ENCODE results near the gene SHOX. TPM values are rescaled to one million over a fixed set of nuclear protein-coding genes. Genes with fewer than 3 reads are reported as not detected.
"Not testable (repeated sequence)": the region's sequence is repeated elsewhere in the genome, so short reads cannot be mapped to it uniquely, and the experiment has no call there.

SHOX gene
- polyA plus RNA-seq, 3 donors: 0.06 TPM; not detected in 2

DNA sequence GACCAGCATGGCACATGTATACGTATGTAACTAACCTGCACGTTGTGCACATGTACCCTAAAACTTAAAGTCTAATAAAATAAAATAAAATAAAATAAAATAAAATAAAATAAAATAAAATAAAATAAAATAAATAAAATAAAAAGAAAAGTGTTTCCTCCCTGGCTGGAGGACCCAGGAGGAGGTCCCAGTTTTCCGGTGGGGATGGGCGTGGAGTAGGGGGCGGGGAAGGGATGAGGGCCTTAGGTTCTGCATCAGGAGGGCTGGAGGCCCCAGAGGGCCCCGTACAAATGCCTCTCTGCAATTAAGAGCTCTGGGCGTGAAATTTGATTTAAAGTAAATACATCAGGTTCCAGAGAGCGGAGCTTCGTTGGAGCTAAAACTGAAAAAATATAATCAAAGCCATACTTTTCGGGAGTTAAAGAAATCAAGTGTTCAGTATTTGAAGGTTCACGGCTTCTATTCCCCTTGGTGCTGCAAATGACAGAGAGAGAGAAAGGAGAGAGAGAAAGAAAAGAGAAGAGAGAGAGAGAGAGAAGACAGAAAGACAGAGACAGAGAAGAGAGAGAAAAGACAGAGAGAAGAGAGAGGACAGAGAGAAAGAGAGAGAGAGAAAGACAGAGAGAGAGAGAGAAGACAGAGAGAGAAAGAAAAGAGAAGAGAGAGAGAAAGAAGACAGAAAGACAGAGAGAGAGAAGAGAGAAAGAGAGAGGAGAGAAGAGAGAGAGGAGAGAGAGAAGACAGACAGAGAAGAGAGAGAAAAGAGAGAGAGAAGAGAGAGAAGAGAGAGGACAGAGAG is 8.7 kb upstream of the SHOX start:
- DNase-seq (ENCODE audit: low read depth in 3 of 3, low spot score in 2 of 3): no peak

DNA sequence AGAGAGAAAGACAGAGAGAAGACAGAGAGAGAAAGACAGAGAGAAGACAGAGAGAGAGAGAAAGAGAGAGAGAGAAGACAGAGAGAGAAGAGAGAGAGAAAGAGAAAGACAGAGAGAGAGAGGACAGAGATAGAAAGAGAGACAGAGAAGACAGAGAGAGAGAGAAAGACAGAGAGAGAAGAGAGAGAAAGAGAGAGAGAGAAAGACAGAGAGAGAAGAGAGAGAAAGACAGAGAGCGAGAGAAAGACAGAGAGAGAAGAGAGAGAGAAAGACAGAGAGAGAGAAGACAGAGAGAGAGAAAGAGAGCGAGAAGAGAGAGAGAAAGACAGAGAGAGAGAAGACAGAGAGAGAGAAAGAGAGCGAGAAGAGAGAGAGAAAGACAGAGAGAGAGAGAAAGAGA is 7.8 kb upstream of the SHOX start:
- DNase-seq (ENCODE audit: low read depth in 3 of 3, low spot score in 2 of 3): not testable (repeated sequence)

DNA sequence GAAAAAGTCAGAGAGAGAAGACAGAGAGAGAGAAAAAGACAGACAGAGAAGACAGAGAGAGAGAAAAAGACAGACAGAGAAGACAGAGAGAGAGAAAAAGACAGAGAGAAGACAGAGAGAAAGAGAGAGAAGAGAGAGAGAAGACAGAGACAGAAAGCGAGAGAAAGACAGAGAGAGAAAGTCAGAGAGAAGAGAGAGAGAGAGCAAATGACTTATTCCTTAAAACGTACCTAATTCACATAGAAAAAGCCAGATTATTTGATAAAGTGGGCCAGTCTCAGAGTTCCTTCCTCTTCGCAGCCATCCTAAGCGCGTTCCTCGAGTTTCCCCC is 7.4 kb upstream of the SHOX start:
- DNase-seq (ENCODE audit: low read depth in 3 of 3, low spot score in 2 of 3): no peak

DNA sequence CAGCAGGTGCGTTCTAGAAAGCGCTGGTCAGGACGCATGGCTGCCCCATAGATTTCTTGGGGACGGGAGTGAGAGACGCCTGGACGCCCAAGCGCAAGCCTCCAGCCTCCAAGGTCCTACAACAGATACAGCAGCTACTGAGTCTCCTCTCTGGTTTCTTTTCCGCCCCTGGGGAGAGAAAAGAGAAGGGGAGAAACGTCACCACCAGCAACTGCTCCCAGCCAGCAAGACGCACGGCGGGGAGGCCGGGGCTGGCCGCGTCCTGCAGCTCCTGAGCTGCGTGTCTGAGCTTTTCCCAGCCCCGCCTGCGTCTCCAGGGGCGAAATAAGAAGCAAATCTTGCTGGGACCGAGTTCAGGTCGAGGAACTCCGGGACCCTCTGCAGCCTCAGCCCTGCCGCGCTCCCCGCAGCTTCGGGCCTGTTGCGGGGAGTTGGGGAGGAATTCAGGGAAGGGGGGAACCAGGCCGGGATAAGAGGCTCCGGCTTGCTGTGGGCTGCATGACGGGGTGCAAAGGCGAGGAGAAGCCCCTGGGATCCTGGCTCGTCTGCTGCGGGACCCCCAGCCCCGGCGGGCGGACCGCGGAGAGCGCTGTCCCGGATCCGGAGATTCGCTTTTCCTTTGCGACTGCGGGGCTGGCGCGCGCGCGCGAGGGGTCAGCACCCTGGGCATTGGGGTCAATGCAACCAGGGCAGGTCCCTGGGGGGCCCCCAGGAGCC is 6.8 kb upstream of the SHOX start:
- DNase-seq (ENCODE audit: low read depth in 3 of 3, low spot score in 2 of 3): no peak

DNA sequence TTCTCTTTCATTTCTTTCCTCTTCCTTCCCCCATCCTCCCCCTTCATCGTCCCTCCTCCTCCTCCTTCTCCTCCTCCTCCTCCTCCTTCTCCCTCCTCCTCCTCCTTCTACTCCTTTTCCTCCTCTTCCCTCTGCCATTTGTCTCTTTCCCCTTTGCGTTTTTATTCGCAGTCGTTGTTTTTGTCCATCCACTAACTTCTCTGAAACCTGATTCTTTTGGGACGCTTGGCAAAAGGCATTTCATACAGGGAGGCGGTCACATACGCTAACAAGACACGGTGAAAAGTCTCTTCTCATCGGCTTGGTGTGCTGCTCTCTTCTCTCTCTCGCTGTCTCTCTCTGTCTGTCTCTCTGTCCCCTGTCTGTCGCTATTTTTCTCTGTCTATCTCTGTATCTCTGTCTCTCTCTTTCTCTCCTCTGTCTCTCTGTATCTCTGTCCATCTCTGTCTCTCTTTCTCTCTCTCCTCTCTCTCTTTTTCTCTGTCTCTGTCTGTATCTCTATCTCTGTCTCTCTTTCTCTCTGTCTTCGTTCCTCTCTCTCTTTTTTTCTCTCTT is 5.4 kb upstream of the SHOX start:
- no peak for DNase-seq (ENCODE audit: low read depth in 3 of 3, low spot score in 2 of 3)

DNA sequence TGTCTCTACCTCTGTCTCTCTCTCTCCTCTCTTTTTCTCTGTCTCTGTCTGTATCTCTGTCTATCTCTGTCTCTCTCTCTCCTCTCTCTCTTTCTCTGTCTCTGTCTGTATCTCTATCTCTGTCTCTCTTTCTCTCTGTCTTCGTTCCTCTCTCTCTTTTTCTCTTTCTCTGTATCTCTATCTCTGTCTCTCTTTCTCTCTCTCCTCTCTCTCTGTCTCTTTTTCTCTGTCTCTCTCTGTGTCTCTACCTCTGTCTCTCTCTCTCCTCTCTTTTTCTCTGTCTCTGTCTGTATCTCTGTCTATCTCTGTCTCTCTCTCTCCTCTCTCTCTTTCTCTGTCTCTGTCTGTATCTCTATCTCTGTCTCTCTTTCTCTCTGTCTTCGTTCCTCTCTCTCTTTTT is 4.5 kb upstream of the SHOX start:
- not testable (repeated sequence) for DNase-seq (ENCODE audit: low read depth in 3 of 3, low spot score in 2 of 3)

DNA sequence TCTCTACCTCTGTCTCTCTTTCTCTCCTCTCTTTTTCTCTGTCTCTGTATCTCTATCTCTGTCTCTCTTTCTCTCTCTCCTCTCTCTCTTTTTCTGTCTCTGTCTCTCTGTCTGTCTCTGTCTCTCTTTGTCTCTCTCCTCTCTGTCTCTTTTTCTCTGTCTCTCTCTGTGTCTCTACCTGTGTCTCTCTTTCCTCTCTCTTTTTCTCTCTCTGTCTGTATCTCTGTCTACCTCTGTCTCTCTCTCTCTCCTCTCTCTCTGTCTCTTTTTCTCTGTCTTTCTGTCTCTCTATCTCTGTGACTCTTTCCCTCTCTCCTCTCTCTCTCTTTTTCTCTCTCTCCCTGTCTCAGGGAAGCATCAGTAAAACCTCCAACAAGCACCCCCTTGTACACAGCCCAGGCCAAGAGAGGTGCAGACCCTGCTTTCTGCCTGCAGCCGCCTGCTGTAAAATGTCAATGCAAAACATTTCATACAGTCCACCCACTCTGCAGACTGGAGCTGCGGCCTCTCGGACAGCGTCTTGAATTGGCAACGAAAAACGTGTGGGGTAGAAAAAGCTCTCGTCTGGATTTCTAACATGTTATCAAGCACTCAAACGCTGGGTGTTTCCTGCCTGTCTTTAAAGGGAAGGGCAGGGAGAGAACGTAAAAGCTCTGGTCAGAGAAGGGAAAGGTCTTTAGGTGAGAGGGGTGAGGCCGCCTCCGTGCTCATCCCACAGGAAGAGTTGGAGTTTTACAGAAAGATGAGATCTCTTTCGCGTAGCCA is 3.7 kb upstream of the SHOX start:
- no peak for DNase-seq (ENCODE audit: low read depth in 3 of 3, low spot score in 2 of 3)

DNA sequence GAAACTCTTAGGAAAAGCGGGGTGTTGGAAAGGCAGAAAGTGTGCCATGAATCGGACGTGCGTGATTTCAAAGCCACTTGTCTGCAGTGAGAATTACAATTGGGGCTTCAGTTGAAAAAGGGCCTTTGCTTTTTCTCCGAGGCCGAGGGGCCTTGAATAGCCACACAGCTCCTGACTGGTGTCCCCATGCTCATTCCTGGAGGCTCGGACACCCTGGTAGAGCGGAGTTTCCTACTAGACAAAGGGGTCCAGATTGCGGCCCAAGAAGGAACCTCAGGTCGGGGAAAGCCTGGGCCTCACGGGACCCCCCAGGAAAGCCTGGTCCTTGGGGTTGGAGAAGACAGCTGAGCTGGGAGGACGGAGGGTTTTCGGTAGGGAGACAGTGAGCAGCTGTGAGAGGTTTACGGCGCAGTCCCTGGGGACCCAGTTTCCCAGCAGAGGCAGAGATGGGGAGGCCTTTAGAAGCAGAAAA is 3.0 kb upstream of the SHOX start:
- no peak for DNase-seq (ENCODE audit: low read depth in 3 of 3, low spot score in 2 of 3)

DNA sequence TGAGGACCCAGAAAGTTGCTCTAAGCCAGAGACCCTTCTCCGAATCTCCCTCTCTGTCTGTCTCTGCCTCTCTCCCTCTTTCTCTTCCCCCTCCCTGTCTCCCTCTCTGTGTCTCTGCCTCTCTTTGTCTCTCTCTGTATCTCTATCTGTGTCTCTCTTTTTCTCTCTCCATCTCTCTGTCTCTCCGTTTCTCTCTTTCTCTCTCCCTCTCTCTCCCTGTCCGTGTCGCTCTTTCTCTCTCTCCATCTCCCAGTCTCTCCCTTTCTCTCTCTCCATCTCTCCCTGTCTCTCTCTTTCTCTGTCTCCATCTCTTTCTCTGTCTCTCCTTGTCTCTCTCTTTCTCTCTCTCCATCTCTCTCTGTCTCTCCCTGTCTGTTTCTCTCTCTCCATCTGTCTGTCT is 2.6 kb upstream of the SHOX start:
- no peak for DNase-seq (ENCODE audit: low read depth in 3 of 3, low spot score in 2 of 3)

DNA sequence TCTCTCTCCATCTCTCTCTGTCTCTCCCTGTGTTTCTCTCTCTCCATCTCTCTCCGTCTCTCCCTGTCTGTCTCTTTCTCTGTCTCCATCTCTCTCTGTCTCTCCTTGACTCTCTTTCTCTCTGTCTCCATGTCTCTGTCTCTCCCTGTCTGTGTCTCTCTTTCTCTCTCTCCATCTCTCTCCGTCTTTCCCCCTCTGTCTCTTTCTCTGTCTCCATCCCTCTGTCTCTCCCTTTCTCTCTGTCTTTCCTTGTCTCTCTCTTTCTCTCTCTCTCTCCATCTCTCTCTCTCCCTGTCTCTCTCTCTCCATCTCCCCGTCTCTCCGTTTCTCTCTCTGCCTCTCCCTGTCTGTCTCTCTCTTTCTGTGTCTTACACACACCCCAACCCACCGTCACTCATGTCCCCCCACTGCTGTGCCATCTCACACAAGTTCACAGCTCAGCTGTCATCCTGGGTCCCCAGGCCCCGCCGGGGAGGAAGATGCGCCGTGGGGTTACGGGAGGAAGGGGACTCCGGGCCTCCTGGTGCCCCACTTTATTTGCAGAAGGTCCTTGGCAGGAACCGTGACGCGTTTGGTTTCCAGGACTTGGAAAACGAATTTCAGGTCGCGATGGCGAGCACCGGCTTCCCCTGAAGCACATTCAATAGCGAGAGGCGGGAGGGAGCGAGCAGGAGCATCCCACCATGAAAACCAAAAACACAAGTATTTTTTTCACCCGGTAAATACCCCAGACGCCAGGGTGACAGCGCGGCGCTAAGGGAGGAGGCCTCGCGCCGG is 1.2 kb upstream of the SHOX start:
- no peak for DNase-seq (ENCODE audit: low read depth in 3 of 3, low spot score in 2 of 3)

DNA sequence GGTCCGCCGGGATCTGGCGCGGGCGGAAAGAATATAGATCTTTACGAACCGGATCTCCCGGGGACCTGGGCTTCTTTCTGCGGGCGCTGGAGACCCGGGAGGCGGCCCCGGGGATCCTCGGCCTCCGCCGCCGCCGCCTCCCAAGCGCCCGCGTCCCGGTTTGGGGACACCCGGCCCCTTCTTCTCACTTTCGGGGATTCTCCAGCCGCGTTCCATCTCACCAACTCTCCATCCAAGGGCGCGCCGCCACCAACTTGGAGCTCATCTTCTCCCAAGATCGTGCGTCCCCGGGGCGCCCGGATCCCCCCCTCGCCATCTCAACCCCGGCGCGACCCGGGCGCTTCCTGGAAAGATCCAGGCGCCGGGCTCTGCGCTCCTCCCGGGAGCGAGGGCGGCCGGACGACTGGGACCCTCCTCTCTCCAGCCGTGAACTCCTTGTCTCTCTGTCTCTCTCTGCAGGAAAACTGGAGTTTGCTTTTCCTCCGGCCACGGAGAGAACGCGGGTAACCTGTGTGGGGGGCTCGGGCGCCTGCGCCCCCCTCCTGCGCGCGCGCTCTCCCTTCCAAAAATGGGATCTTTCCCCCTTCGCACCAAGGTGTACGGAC is 482 bp upstream of the SHOX start:
- DNase-seq (ENCODE audit: low read depth in 3 of 3, low spot score in 2 of 3): no peak

DNA sequence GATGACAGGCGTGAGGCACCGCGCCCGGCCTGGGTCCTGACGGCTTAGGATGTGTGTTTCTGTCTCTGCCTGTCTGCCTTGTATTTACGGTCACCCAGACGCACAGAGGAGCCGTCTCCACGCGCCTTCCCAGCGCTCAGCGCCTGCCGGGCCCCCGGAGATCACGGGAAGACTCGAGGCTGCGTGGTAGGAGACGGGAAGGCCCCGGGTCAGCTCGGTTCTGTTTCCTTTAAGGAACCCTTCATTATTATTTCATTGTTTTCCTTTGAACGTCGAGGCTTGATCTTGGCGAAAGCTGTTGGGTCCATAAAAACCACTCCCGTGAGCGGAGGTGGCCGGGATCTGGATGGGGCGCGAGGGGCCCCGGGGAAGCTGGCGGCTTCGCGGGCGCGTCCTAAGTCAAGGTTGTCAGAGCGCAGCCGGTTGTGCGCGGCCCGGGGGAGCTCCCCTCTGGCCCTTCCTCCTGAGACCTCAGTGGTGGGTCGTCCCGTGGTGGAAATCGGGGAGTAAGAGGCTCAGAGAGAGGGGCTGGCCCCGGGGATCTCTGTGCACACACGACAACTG is 1.3 kb downstream of the SHOX start:
- DNase-seq (ENCODE audit: low read depth in 3 of 3, low spot score in 2 of 3): no peak

DNA sequence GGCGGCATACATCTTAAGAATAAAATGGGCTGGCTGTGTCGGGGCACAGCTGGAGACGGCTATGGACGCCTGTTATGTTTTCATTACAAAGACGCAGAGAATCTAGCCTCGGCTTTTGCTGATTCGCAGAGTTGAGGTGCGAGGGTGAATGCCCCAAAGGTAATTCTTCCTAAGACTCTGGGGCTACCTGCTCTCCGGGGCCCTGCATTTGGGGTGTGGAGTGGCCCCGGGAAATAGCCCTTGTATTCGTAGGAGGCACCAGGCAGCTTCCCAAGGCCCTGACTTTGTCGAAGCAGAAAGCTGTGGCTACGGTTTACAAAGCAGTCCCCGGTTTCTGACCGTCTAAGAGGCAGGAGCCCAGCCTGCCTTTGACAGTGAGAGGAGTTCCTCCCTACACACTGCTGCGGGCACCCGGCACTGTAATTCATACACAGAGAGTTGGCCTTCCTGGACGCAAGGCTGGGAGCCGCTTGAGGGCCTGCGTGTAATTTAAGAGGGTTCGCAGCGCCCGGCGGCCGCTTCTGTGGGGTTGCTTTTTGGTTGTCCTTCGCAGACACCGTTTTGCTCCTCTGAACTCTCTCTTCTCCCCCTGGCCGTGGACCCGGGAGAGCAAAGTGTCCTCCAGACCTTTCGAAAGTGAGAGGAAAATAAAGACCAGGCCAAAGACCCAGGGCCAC is 1.9 kb downstream of the SHOX start:
- no peak for DNase-seq (ENCODE audit: low read depth in 3 of 3, low spot score in 2 of 3)

DNA sequence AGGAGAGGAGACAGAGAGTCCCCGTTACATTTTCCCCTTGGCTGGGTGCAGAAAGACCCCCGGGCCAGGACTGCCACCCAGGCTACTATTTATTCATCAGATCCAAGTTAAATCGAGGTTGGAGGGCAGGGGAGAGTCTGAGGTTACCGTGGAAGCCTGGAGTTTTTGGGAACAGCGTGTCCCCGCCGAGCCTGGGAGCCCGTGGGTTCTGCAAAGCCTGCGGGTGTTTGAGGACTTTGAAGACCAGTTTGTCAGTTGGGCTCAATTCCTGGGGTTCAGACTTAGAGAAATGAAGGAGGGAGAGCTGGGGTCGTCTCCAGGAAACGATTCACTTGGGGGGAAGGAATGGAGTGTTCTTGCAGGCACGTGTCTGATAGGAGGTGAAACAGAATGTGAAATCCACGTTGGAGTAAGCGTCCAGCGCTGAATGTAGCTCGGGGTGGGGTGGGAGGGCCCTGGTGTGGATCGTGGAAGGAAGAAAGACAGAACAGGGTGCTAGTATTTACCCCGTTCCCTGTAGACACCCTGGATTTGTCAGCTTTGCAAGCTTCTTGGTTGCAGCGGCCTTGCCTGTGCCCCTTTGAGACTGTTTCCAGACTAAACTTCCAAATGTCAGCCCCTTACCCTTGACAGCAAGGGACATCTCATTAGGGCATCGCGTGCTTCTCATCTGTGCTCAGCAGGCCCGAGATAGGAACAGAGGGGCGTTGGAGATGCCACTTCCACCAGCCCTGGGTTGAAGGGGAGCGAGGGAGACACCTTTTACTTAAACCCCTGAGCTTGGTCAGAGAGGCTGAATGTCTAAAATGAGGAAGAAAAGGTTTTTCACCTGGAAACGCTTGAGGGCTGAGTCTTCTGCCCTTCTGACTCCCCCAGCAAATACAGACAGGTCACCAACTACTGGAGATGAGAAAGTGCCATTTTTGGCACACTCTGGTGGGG is 2.7 kb downstream of the SHOX start:
- DNase-seq (ENCODE audit: low read depth in 3 of 3, low spot score in 2 of 3): no peak

DNA sequence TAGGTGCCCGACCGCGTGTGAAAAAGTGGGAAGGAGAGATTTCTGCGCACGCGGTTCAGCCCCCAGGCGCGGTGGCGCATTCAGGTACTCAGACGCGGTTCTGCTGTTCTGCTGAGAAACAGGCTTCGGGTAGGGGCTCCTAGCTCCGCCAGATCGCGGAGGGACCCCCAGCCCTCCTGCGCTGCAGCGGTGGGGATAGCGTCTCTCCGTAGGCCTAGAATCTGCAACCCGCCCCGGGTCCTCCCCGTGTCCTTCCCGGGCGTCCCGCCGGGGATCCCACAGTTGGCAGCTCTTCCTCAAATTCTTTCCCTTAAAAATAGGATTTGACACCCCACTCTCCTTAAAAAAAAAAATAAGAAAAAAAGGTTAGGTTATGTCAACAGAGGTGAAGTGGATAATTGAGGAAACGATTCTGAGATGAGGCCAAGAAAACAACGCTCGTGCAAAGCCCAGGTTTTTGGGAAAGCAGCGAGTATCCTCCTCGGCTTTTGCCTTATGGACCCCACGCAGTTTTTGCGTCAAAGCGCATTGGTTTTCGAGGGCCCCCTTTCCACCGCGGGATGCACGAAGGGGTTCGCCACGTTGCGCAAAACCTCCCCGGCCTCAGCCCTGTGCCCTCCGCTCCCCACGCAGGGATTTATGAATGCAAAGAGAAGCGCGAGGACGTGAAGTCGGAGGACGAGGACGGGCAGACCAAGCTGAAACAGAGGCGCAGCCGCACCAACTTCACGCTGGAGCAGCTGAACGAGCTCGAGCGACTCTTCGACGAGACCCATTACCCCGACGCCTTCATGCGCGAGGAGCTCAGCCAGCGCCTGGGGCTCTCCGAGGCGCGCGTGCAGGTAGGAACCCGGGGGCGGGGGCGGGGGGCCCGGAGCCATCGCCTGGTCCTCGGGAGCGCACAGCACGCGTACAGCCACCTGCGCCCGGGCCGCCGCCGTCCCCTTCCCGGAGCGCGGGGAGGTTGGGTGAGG is 3.7 kb downstream of the SHOX start:
- no peak for DNase-seq (ENCODE audit: low read depth in 3 of 3, low spot score in 2 of 3)

DNA sequence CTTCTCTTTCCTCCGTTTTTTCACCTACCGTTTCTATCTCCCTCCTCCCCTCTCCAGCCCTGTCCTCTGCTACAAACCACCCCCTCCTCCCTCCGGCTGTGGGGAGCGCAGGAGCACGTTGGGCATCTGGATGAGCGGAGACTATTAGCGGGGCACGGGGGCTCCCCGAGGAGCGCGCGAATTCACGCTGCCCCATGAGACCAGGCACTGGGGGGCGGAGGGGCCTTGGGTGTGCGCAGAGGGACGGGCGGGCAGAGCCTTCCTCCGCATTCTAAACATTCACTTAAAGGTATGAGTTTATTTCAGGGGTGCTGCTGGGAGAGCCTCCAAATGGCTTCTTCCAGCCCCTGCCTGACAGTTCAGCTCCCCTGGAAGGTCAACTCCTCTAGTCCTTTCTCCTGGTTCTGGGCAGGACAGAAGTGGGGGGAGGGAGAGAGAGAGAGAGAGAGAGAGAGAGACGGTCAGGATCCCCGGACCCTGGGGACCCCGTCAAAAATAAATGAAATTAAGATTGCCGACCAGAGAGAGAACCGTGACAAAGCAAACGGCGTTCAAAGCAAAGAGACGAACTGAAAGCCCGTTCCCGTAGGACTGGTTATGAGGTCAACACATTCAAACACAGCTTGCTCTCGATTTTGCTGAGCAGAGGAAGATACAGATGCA is 5.0 kb downstream of the SHOX start:
- DNase-seq (ENCODE audit: low read depth in 3 of 3, low spot score in 2 of 3): no peak

Measured in right renal cortex interstitium (tissue), 3 donors.